GM19467 (cell line): ENCODE data around the gene PHLDA3.

Source experiments
- ATAC-seq: cut with Tn5 transposase; IDR thresholded peaks from one replicate; pipeline ENCODE4 v1.9.1; 2021; ENCODE audit warnings: mild to moderate bottlenecking, moderate library complexity; ENCODE audit not compliant: unreplicated experiment

PHLDA3 gene

DNA sequence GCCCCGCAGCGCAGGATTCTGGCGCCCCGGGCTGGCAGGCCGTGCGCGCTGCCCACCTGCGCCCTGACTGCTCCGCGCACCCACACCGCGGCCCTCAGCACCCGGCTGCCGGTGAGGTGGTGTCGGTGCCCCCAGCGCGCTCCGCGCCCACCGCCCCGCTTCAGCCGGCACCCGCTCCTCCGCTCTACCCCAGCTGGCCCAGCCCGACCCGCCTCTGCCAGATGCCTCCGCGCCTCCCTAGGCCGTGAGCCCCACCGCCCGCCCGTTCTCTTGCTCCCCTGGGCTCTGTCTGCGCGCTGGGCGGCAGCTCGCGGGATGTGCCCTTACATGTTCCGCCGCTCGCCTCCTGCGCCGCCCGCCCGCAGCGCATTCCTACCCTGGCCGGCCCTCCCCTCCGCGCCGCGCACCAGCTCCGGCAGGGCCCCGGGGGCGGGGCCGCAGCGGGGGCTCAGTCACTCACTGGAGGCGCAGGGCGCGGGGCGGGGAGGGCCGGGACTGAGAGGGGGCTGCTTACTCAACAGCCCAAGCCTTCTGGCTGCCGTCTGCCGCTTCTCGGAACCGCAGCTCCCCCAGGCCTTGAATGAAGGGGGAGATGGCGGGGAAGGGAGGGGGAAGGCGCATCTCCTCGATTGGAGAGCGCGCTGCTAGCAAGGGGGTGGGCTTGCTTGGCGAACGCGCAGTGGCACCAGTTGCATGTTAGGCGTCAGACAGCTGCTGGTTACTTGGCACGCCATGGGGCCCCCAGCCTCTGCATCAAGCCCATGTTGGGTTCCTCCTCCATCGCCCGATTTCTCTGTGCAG, at the start of gene PHLDA3:
Gene PHLDA3, minus strand, starts transcription at position 345 of the 801 bp plus-strand sequence. CDS start 402 bp downstream, outside the sequence.
- peak; percentile 81 for ATAC-seq

DNA sequence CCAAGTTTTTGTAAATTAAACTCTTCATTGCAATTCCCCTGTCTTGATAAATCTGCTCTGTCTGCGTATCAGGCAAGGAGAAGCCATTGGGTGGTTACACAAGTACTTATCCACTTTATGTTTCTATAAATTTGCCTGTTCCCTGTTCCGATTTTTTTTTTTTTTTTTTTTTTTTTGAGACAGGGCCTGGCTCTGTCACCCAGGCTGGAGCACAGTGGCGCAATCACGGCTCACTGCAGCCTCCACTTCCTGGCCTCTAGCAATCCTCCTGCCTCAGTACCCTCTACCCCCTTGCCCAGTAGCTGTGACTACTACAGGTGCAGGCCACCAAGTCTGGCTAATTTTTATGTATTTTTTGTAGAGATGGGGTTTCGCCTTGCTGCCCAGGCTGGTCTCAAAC, 49.1 kb upstream of the PHLDA3 start:
- ATAC-seq: no peak

GRCh38 chr1:201517631-201518030, 48.6 kb upstream of the PHLDA3 start:
- ATAC-seq: no peak

GRCh38 chr1:201516511-201517127, 47.6 kb upstream of the PHLDA3 start:
- no peak for ATAC-seq

- ATAC-seq: no peak
Observed at GRCh38 chr1:201515895-201516294, 46.9 kb upstream of the PHLDA3 start.

- ATAC-seq: no peak
Observed at GRCh38 chr1:201515062-201515750, 46.2 kb upstream of the PHLDA3 start.

DNA sequence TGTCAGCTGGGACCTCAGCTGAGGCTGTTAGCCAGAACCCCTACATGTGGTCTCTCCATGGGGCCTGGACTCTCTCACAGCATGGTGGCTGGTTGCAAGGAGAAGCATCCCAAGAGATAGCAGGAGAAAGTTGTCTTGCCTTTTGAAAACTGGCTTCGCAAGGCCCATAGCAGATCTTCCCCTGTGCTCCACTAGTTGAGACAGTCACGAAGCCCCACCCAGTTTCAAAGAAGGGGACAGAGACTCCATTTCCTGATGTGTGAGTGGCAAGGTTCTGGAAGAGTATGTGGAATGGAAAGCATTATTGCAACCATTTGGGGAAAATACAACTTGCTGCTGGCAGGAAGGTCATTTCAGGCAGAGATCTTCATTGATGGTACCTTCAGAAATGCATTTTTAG, 45.5 kb upstream of the PHLDA3 start:
- ATAC-seq: no peak

GRCh38 chr1:201513498-201514243, 44.7 kb upstream of the PHLDA3 start:
- no peak for ATAC-seq

GRCh38 chr1:201511941-201512539, 43.1 kb upstream of the PHLDA3 start:
- ATAC-seq: no peak

DNA sequence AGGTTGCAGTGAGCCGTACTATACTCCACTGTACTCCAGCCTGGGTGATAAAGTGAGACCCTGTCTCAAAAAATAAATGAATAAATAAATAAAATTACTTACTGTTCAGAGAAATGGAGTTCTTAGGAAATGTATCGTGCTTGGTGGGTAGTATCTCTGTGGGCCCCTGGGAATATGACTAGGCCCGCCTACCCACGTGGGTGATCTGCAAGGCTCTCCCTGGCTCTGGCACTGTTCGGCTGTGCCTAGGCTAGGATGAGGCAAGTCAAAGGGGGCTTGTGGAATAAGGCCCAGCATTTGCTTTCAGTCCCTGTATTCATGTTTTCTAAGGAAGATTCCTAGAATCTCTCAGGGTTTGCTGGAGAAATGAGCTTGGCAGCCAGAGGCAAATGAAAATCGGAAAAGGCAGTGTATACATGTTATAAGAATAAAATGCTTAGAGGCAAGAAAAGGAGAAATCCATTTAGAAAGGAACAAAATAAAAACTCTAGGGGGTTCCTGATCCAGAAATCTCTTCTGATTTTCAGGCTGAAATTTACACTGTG, 42.5 kb upstream of the PHLDA3 start:
- no peak for ATAC-seq

DNA sequence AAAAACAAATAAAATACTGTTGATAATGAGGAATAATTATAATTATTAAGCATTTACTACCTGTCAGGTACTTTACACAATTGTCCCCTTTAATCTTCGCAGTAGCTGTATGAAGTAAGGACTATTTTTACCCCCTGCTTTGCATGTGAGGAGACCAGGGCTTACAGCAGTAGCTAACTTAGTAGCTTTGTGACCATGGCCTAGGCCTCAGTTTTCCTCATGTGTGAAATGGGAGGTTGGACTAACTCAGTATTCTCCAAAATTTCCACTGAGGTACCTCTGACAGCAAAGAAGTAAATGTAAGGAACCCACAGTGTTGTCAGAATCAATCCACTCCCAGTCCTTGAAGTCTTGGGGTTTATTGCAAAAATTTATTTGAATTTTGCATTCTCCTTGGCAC, 41.7 kb upstream of the PHLDA3 start:
- ATAC-seq: no peak

GRCh38 chr1:201509601-201510374, 40.8 kb upstream of the PHLDA3 start:
- ATAC-seq: no peak

- ATAC-seq: no peak
Observed at GRCh38 chr1:201508809-201509208, 39.8 kb upstream of the PHLDA3 start.

DNA sequence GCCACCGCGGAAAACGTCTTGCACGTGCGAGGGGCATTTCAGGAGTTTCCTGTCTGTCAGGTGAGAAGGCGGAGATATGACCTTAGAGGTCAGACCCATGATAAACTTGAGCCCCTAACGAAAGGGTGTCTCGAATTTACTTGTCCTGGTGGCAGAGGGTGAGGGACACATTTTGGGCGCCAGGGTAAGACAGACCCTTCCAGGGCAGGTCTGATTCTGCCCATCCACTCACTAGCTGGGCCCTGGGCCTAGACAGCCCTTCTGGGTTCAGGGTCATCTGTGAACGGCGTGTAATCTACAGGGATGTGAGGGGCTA, 38.3 kb upstream of the PHLDA3 start:
- no peak for ATAC-seq

DNA sequence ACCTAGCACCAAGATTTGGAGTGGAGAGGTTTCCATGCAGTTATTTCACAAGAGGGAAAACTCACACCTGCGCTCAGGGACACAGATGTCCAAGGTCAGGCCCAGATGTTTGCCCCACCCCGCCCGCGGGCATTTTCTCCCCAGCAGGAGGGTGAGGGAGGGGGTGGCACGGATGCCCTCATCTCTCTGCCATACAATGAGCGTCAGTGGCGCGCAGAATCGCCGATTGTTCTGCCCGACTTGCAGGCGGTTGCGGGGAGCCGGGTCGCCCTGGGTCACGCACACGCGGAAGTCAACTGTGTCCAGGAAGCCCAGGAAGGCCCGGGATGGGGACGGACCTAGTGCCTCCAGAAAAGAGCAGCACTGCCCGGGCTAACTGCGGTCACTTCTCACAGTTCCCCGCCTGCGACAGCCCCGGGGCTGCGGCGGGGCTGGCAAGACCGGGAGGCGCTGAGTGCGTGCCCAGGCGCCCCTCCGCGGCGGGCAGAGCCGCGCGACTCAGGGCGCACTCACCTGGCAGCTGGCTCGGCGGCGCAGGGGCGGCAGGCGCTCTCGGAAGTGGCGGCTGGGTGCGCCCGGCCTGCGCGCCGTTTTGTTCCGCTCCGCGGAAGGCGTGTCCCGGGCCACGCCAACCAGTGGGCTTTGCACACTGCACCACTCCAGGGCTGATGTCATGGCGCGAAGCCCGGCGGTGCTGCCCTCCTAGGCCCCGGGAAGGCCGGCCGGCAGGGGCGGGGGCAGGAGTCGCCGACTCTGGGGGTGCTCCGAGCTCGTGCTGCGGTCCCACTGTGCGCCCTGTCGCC, 37.8 kb upstream of the PHLDA3 start, which contains the start of gene CSRP1:
Gene CSRP1, minus strand, starts transcription at position 567 of the 803 bp plus-strand sequence. CDS start 10,820 bp downstream, outside the sequence.
- ATAC-seq: peak; percentile 90

DNA sequence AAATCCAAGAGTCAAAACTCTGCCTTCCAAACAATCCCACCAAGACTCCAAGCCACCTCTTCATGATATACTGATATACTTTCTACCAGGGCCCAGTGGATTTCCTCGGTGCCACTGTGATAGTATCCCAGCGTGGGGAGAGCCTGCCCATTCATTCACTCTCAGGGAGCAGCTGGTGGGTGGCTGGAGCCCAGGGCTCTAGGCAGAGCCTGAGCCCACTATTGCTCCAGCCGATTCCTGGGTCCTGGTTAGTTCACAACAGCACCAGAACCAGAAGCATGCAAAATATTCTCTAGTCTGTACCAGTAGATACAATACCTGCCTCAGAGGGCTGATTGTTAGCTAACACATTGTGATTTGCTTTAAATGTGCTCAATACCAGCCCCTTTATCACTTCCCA, 37.1 kb upstream of the PHLDA3 start:
- ATAC-seq: no peak

DNA sequence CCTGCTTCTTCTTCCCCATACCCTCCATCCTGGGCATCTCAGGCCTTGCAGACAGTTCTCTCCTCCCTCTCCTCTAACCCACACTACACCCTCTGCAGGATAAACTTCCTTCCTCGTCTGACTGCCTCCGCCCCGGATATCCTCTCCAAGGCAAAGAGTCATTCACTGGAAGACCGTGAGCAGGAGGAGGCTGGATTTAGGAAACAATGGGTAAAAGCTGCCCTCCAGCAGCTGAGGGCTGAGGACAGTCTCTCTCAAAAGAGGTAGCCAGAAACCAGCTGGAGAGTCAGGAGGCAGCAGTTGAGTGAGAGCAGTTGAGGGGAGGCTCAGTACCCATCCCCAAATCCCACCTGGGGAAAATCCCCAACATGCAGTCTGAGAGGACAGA, 36.5 kb upstream of the PHLDA3 start:
- ATAC-seq: no peak

DNA sequence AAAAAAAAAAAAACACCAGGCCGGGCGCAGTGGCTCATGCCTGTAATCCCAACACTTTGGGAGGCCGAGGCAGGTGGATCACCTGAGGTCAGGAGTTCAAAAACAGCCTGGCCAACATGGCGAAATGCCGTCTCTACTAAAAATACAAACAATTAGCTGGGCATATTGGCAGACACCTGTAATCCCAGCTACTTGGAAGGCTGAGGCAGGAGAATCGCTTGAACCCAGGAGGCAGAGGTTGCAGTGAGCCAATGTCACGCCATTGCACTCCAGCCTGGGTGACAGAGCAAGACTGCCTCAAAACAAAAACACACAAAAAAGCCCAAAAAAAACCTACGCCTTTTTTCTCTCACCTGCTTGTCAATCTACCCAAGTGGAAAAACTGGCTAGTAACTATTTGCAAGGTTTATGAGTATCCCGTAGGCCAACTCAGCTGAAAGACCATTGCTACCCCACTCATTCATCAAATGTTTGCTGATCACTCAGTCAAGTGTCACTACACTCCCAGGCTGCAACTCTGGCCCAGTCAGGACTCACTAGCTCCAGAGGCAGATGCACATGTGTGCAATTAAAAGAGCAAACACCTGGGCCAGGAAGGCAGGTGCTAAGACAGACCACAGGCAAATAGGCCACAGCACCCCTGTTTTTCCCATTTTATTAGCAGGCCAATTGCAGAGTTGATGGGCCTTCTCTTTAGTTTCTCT, 36.0 kb upstream of the PHLDA3 start:
- ATAC-seq: no peak
